K562 (cell line): Measurements from ENCODE around the gene COA7. TPM values are rescaled to one million over a fixed set of nuclear protein-coding genes. Genes with fewer than 3 reads are reported as not detected.

Source experiments
- CTCF ChIP-seq, 3 experiments: IDR thresholded peaks in 2 of 3; conservative IDR thresholded peaks in 1 of 3; 2 replicates each; pipeline ENCODE4 v1.5.1; 2011 to 2012; ENCODE audit warnings: low read length in 3 of 3, mild to moderate bottlenecking in 3 of 3, control low read depth in 2 of 3, improper control_type of control experiment in 1 of 3, inconsistent platforms in 1 of 3, low read depth in 1 of 3, mixed read lengths in 1 of 3, moderate library complexity in 1 of 3; ENCODE audit not compliant: insufficient read depth in 2 of 3
- ELF2 ChIP-seq: fragments of 250-450 bp; sonication (Bioruptor Pico); IDR thresholded peaks from 2 replicates; pipeline ENCODE4 v1.5.0; 2021; ENCODE audit warnings: mild to moderate bottlenecking
- ETV1 ChIP-seq: fragments of 450-650 bp; conservative IDR thresholded peaks from 2 replicates; pipeline ENCODE4 v1.6.1; 2016; ENCODE audit warnings: missing genetic modification characterization, control low read depth, low read depth, missing compliant biosample characterization
- FOXA1 ChIP-seq: fragments of 450-650 bp; IDR thresholded peaks from 2 replicates; pipeline ENCODE4 v1.6.1; 2016; ENCODE audit warnings: mild to moderate bottlenecking, borderline replicate concordance
- HDAC8 ChIP-seq: fragments of 450-650 bp; IDR thresholded peaks from 2 replicates; pipeline ENCODE4 v1.6.1; 2016; ENCODE audit warnings: mild to moderate bottlenecking, missing genetic modification characterization, moderate library complexity, missing compliant biosample characterization
- ILK ChIP-seq: fragments of 450-650 bp; IDR thresholded peaks from 2 replicates; pipeline ENCODE4 v1.6.1; 2016; ENCODE audit warnings: missing genetic modification characterization, low read depth, mild to moderate bottlenecking, missing compliant biosample characterization, moderate library complexity, borderline replicate concordance
- KDM2B ChIP-seq: fragments of 250-450 bp; sonication (Bioruptor Pico); IDR thresholded peaks from 2 replicates; pipeline ENCODE4 v1.8.0; 2021; ENCODE audit warnings: mild to moderate bottlenecking, moderate library complexity
- SREBF1 ChIP-seq: fragments of 150-350 bp; IDR thresholded peaks from 2 replicates; pipeline ENCODE4 v1.6.1; 2014; ENCODE audit warnings: antibody characterized with exemption, low read depth, low read length, borderline replicate concordance
- THAP12 ChIP-seq: fragments of 250-450 bp; sonication (Bioruptor Pico); IDR thresholded peaks from 2 replicates; pipeline ENCODE4 v1.9.0; 2021; ENCODE audit warnings: mild to moderate bottlenecking, inconsistent platforms
- ZBTB12 ChIP-seq: fragments of 250-450 bp; sonication (Bioruptor Pico); IDR thresholded peaks from 2 replicates; pipeline ENCODE4 v1.4.0; 2020
- ZNF639 ChIP-seq, 2 experiments: fragments of 200-800 bp in 1 of 2; sonication (Bioruptor generic) in 1 of 2; sonication (generic) in 1 of 2; formaldehyde crosslinking in 1 of 2; IDR thresholded peaks in 1 of 2; conservative IDR thresholded peaks in 1 of 2; 2 replicates each; pipeline versions ENCODE4 v1.5.0 to v1.6.1; 2016 to 2020; ENCODE audit warnings: missing compliant biosample characterization in 1 of 2, missing genetic modification characterization in 1 of 2, missing genetic modification reagents in 1 of 2
- polyA plus RNA-seq, 8 experiments: library from polyadenylated mRNA; depleted of rRNA in 4 of 8; stranded (reverse) in 5 of 8; unstranded in 3 of 8; fragments of >200 nt; fragmentation: Nextera tagmentation in 2 of 8; fragmentation: Illumina TruSeq in 1 of 8; extraction: Ambion mirVana in 2 of 8; extraction: Trizol in 1 of 8; gene quantifications; 2 replicates each; pipeline versions ENCODE4 v1.2.1 to v1.2.3, GENCODE V29; 2011 to 2014; ENCODE audit warnings: inconsistent platforms in 1 of 8, missing spikeins in 1 of 8
- total RNA-seq, 7 experiments: library from RNA; depleted of rRNA in 6 of 7; stranded (reverse); fragments of >200 nt in 6 of 7; fragmentation: Illumina TruSeq in 2 of 7; extraction: Trizol in 2 of 7; gene quantifications; 2 replicates each; pipeline versions ENCODE4 v1.2.1 to v1.2.3, GENCODE V29; 2011 to 2021; ENCODE audit warnings: low replicate concordance in 1 of 7
- TF ChIP-seq, protein P1 (sequence below): sonication (generic); formaldehyde crosslinking; IDR thresholded peaks from 2 replicates; pipeline ENCODE4 v1.8.0; 2023; ENCODE audit warnings: missing genetic modification reagents, mild to moderate bottlenecking, borderline replicate concordance

COA7 gene
- total and polyA plus RNA-seq, 9 of the 15 experiments (the other 6 are each of a cell fraction or from before 2014, with no cell fraction given) = 19.4 to 82.8 (median 51.0) TPM

DNA sequence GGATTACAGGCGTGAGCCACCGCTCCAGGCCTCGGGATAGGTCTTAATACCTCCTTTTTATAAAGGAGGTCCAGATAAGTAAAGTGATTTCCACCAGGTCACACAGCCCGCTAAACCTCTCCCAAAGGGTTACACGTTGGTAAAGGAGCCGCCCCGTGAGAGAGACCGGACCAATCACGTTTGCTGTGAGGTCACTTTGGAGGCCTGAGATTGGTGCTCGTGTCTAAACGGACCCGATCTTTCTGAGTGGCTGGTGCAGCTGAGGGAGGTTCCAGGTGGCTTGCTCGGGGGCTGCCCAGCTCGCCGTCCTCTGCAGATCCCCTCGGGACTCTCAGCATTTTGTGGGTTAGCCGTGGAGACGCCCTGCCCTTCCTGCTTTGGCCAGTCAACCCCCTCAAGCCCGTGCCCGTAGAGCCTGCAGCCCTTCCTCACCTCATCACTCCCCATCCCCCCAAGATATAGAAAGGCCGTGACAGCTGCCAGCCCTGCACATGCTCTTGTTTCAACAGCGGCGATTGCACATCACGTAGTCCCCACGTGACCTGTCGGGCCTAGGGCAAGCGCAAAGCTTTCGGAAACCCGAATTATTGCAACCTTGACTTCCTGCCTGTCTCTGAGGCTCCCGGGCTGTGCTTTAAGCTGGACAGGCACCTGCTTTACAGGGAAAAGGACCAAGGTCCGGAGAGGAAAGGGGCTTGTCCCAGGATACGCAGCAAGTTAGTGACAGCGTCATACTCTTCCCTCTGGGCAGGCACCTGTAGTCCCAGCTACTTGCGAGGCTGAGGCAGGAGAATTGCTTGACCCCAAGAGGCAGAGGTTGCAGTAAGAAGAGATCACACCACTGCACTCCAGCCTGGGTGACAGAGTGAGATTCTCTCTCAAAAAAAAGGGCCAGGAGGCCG lies 5.0 kb upstream of the COA7 start (continued):
- TF ChIP-seq CTCF (IDR thresholded peaks at IDR 0.05 in 2 of 3, conservative IDR thresholded peaks at IDR 0.05 in 1 of 3; ENCODE audit: insufficient read depth in 2 of 3, low read depth in 1 of 3, low read length in 3 of 3) (no peak), ELF2 (CRISPR knock-in tag) (no peak), ETV1 (tag) (no peak; the same call in 1 of the 2 replicates), KDM2B (CRISPR knock-in tag) (no peak), THAP12 (CRISPR knock-in tag) (no peak), ZNF639 (CRISPR knock-in tag; conservative IDR thresholded peaks at IDR 0.05 in 1 of 2, IDR thresholded peaks at IDR 0.05 in 1 of 2) (peak in 1 of 2 experiments; percentile 68; a peak in 1 of 4 replicates), ILK (tag) (no peak), SREBF1 (0 out of 2 replicates have a peak, but pooled peaks have one; percentile 44), HDAC8 (peak; percentile 88), ZBTB12 (CRISPR knock-in tag) (peak; percentile 32; the same call in 1 of the 2 replicates), FOXA1 (no peak)
- TF ChIP-seq, protein P1, sequence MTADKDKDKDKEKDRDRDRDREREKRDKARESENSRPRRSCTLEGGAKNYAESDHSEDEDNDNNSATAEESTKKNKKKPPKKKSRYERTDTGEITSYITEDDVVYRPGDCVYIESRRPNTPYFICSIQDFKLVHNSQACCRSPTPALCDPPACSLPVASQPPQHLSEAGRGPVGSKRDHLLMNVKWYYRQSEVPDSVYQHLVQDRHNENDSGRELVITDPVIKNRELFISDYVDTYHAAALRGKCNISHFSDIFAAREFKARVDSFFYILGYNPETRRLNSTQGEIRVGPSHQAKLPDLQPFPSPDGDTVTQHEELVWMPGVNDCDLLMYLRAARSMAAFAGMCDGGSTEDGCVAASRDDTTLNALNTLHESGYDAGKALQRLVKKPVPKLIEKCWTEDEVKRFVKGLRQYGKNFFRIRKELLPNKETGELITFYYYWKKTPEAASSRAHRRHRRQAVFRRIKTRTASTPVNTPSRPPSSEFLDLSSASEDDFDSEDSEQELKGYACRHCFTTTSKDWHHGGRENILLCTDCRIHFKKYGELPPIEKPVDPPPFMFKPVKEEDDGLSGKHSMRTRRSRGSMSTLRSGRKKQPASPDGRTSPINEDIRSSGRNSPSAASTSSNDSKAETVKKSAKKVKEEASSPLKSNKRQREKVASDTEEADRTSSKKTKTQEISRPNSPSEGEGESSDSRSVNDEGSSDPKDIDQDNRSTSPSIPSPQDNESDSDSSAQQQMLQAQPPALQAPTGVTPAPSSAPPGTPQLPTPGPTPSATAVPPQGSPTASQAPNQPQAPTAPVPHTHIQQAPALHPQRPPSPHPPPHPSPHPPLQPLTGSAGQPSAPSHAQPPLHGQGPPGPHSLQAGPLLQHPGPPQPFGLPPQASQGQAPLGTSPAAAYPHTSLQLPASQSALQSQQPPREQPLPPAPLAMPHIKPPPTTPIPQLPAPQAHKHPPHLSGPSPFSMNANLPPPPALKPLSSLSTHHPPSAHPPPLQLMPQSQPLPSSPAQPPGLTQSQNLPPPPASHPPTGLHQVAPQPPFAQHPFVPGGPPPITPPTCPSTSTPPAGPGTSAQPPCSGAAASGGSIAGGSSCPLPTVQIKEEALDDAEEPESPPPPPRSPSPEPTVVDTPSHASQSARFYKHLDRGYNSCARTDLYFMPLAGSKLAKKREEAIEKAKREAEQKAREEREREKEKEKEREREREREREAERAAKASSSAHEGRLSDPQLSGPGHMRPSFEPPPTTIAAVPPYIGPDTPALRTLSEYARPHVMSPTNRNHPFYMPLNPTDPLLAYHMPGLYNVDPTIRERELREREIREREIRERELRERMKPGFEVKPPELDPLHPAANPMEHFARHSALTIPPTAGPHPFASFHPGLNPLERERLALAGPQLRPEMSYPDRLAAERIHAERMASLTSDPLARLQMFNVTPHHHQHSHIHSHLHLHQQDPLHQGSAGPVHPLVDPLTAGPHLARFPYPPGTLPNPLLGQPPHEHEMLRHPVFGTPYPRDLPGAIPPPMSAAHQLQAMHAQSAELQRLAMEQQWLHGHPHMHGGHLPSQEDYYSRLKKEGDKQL (CRISPR knock-in tag) = 0 out of 2 replicates have a peak, but pooled peaks have one; percentile 39
